Subcutaneous adipose tissue (tissue), 4 donors: ENCODE measurements around the gene TRIM26. TPM values are rescaled to one million over a fixed set of nuclear protein-coding genes. Genes with fewer than 3 reads are reported as not detected.

Experiments
- total RNA-seq, 4 donors: library from RNA; depleted of rRNA; stranded (reverse); fragments of >200 nt; gene quantifications; one replicate each; pipeline ENCODE4 v1.1.0, GENCODE V29; 2016
- TF ChIP-seq, protein P1 (sequence below): fragments of 450-650 bp; IDR thresholded peaks from one replicate; pipeline ENCODE4 v1.5.1; 2016; ENCODE audit warnings: low read depth, mild to moderate bottlenecking, control low read depth, antibody characterized with exemption, moderate library complexity

TRIM26 gene
- 10 to 100 TPM; 24.3 to 32.6 (median 28.5) TPM for total RNA-seq

DNA sequence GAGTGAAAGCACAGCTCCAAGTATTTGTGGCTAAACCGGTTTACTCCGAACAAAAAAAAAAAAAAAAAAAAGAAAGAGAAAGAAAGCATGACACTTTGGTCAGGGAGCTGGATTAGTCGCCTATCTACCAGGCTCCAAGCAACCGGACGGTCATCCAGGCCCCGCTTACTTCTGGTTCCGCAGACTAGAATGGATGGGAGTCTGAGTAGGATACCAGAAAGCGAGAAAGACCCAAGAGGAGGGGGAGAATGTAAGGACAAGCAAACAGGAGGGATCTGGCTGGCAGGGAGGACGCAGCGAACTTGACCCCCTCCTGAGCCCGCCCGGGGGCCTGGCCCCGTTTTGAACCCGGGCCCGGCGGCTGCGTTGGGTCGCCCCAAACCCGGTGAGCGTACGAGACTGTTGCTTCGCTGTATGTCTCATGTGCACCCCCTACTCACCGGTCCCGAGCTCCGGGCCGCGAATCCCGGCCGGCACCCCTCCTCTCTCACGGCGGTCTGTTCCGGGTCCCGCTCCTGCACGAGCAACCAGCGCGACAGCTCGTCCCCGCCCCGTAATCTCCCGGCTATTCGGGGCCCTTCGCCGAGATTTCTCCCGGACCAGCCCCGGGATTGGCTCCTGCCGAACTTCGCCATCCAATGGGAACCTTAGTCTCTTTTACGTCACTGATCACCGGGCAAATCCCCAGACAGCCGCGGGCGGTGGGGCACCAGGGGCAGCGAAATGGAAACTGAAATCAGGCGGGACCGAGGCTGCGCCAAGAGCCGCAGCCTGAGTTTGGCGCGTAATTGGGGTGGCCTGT is at the start of gene TRIM26:
Gene TRIM26, minus strand, starts transcription at position 542 of the 802 bp plus-strand sequence. CDS start 14,303 bp downstream, outside the sequence.
- TF ChIP-seq, protein P1, sequence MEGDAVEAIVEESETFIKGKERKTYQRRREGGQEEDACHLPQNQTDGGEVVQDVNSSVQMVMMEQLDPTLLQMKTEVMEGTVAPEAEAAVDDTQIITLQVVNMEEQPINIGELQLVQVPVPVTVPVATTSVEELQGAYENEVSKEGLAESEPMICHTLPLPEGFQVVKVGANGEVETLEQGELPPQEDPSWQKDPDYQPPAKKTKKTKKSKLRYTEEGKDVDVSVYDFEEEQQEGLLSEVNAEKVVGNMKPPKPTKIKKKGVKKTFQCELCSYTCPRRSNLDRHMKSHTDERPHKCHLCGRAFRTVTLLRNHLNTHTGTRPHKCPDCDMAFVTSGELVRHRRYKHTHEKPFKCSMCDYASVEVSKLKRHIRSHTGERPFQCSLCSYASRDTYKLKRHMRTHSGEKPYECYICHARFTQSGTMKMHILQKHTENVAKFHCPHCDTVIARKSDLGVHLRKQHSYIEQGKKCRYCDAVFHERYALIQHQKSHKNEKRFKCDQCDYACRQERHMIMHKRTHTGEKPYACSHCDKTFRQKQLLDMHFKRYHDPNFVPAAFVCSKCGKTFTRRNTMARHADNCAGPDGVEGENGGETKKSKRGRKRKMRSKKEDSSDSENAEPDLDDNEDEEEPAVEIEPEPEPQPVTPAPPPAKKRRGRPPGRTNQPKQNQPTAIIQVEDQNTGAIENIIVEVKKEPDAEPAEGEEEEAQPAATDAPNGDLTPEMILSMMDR, result no peak

DNA sequence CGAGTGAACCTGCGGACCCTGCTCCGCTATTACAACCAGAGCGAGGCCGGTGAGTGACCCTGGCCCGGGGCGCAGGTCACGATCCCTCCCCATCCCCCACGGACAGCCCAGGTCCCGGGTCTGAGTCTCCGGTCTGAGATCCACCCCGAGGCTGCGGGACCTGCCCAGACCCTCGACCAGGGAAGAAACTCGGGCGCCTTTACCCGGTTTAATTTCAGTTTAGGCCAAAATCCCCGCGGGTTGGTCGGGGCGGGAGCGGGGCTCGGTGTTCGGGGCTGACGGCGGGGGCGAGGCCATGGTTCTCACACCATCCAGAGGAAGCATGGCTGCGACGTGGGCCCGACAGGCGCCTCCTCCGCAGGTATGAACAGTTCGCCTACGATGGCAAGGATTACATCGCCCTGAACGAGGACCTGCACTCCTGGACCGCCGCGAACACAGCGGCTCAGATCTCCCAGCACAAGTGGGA is 46.9 kb upstream of the TRIM26 start:
- TF ChIP-seq, protein P1, result no peak

DNA sequence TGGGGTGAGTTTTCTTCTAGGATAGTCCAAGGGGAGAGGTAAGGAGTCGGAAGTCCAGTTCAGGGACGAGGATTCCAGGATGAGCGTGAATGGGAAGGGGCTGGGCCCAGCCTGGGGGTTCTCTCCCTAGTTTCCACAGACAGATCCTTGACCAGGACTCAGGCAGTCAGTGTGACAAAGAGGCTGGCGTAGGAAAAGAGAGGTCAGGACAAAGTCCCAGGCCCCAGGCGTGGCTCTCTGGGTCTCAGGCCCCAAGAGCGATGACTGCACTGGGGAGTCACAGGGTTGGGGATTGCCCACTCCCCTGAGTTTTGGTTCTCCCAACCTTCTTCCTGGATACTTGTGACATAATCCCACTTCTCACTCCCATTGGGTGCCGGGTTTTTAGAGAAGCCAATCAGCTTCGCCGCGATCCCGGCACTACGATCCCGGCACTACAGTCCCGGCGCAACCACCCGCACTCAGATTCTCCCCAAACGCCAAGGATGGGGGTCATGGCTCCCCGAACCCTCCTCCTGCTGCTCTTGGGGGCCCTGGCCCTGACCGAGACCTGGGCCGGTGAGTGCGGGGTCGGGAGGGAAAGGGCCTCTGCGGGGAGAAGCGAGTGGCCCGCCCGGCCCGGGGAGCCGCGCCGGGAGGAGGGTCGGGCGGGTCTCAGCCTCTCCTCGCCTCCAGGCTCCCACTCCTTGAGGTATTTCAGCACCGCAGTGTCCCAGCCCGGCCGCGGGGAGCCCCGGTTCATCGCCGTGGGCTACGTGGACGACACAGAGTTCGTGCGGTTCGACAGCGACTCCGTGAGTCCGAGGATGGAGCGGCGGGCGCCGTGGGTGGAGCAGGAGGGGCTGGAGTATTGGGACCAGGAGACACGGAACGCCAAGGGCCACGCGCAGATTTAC is 46.2 kb upstream of the TRIM26 start:
- TF ChIP-seq, protein P1, result no peak

- TF ChIP-seq, protein P1, result no peak
Measured at GRCh38 chr6:30258204-30258603, 45.0 kb upstream of the TRIM26 start.

- TF ChIP-seq, protein P1, result no peak
Measured at GRCh38 chr6:30244560-30244959, 31.4 kb upstream of the TRIM26 start.

- TF ChIP-seq, protein P1, result no peak
Measured at GRCh38 chr6:30238178-30238795, 25.1 kb upstream of the TRIM26 start.
